IMR-90 (cell line): Measurements from ENCODE around the gene PTBP2. TPM values are rescaled to one million over a fixed set of nuclear protein-coding genes. Genes with fewer than 3 reads are reported as not detected.
A peak's percentile ranks its signal among the peaks of the same experiment; 100 is the strongest.

Source experiments
- ATAC-seq: fragments of 200-7000 bp; cut with Tn5 transposase; 2 replicates; pipeline ENCODE4 v1.9.1; 2020; ENCODE audit warnings: low read depth, mild to moderate bottlenecking, moderate library complexity
- BruUV-seq: library from RNA; stranded (reverse); fragments of 400-500 nt; replicated peaks from 2 replicates; lab custom pipeline; 2021; lab: Mats Ljungman, UMichigan
- CTCF ChIA-PET: fragments of 300-600 bp; formaldehyde crosslinking; extraction: SDS; loops from one replicate; lab custom pipeline; 2021; ENCODE audit warnings: antibody characterized with exemption; lab: Yijun Ruan, JAX
- POLR2A ChIA-PET: fragments of 300-600 bp; sonication (Branson Sonifier 250); formaldehyde crosslinking; loops from one replicate; lab custom pipeline; 2022; ENCODE audit warnings: antibody characterized with exemption; ENCODE audit not compliant: unreplicated experiment; lab: Charles Lee
- DNase-seq: peaks from one replicate; pipeline ENCODE4 v3.0.0; 2013
- H2AFZ ChIP-seq: replicated peaks from 2 replicates; pipeline ENCODE3; 2013; ENCODE audit warnings: low read length, mild to moderate bottlenecking; ENCODE audit not compliant: poor library complexity
- H2AK5ac ChIP-seq: 2 replicates; pipeline ENCODE4 v1.6.1; 2013; ENCODE audit warnings: low read depth, low read length, inconsistent platforms
- H2AK9ac ChIP-seq: replicated peaks from 2 replicates; pipeline ENCODE3; 2013; ENCODE audit warnings: mild to moderate bottlenecking, low read depth, low read length, moderate library complexity; ENCODE audit not compliant: poor library complexity
- H2BK120ac ChIP-seq: 2 replicates; pipeline ENCODE4 v1.6.1; 2013; ENCODE audit warnings: low read depth, low read length, inconsistent platforms
- H2BK15ac ChIP-seq: 3 replicates; pipeline ENCODE4 v1.6.1; 2013; ENCODE audit warnings: low read depth, low read length, inconsistent platforms
- H2BK20ac ChIP-seq: 2 replicates; pipeline ENCODE4 v1.6.1; 2013; ENCODE audit warnings: low read depth, mild to moderate bottlenecking, inconsistent platforms, low read length, moderate library complexity
- H2BK5ac ChIP-seq: 2 replicates; pipeline ENCODE4 v1.6.1; 2013; ENCODE audit warnings: mild to moderate bottlenecking, low read depth, low read length, inconsistent platforms; ENCODE audit not compliant: poor library complexity, severe bottlenecking
- H3K14ac ChIP-seq: replicated peaks from 2 replicates; pipeline ENCODE4 v1.6.1; 2013; ENCODE audit warnings: low read depth, low read length, inconsistent platforms
- H3K18ac ChIP-seq: 2 replicates; pipeline ENCODE4 v1.6.1; 2013; ENCODE audit warnings: low read depth, low read length, control low read depth
- H3K23ac ChIP-seq: 2 replicates; pipeline ENCODE4 v1.6.1; 2013; ENCODE audit warnings: low read depth, low read length, inconsistent platforms
- H3K27ac ChIP-seq: 2 replicates; pipeline ENCODE4 v1.5.1; 2013; ENCODE audit warnings: mild to moderate bottlenecking, control low read depth, low read length; ENCODE audit not compliant: insufficient read depth
- H3K27me3 ChIP-seq: 2 replicates; pipeline ENCODE4 v1.6.1; 2013; ENCODE audit warnings: low read length; ENCODE audit not compliant: control insufficient read depth, insufficient read depth
- H3K36me3 ChIP-seq: 2 replicates; pipeline ENCODE4 v1.6.1; 2013; ENCODE audit warnings: low read length, mixed read lengths; ENCODE audit not compliant: control insufficient read depth, insufficient read depth
- H3K4ac ChIP-seq: 2 replicates; pipeline ENCODE4 v1.6.1; 2013; ENCODE audit warnings: low read depth, low read length, inconsistent platforms
- H3K4me1 ChIP-seq: 2 replicates; pipeline ENCODE4 v1.6.1; 2013; ENCODE audit warnings: low read length, mixed read lengths; ENCODE audit not compliant: control insufficient read depth, insufficient read depth
- H3K4me2 ChIP-seq: 2 replicates; pipeline ENCODE4 v1.6.1; 2013; ENCODE audit warnings: low read depth, mild to moderate bottlenecking, control low read depth, low read length, moderate library complexity
- H3K4me3 ChIP-seq: 2 replicates; pipeline ENCODE4 v1.5.1; 2013; ENCODE audit warnings: low read depth, mild to moderate bottlenecking, control low read depth, low read length, moderate library complexity; ENCODE audit not compliant: insufficient read depth
- H3K56ac ChIP-seq: 2 replicates; pipeline ENCODE4 v1.6.1; 2013; ENCODE audit warnings: low read length, inconsistent platforms; ENCODE audit not compliant: insufficient read depth; ENCODE audit errors: extremely low read depth
- H3K79me1 ChIP-seq, 2 experiments: 2 replicates each; pipeline ENCODE4 v1.6.1; 2013; ENCODE audit warnings: low read length in 2 of 2, inconsistent platforms in 1 of 2, low read depth in 1 of 2
- H3K9ac ChIP-seq: 2 replicates; pipeline ENCODE4 v1.6.1; 2013; ENCODE audit warnings: low read depth, low read length, control low read depth
- H3K9me1 ChIP-seq: 2 replicates; pipeline ENCODE4 v1.6.1; 2013; ENCODE audit warnings: low read length, inconsistent platforms; ENCODE audit not compliant: insufficient read depth
- H3K9me3 ChIP-seq: 2 replicates; pipeline ENCODE4 v1.6.1; 2013; ENCODE audit warnings: low read length; ENCODE audit not compliant: control insufficient read depth, insufficient read depth
- H4K20me1 ChIP-seq: 2 replicates; pipeline ENCODE4 v1.6.1; 2013; ENCODE audit warnings: low read length, inconsistent platforms; ENCODE audit not compliant: insufficient read depth
- H4K5ac ChIP-seq: 2 replicates; pipeline ENCODE4 v1.6.1; 2013; ENCODE audit warnings: mild to moderate bottlenecking, low read depth, low read length, control low read depth
- H4K8ac ChIP-seq, 2 experiments: 2 replicates each; pipeline ENCODE4 v1.6.1; 2013; ENCODE audit warnings: low read depth in 2 of 2, low read length in 2 of 2, control low read depth in 1 of 2, inconsistent platforms in 1 of 2
- H4K91ac ChIP-seq: 2 replicates; pipeline ENCODE4 v1.6.1; 2013; ENCODE audit warnings: low read depth, low read length, inconsistent platforms; ENCODE audit not compliant: insufficient read depth
- BHLHE40 ChIP-seq: fragments of 150-350 bp; IDR thresholded peaks from 2 replicates; pipeline ENCODE4 v1.6.1; 2016; ENCODE audit warnings: mild to moderate bottlenecking, low read depth, low read length
- FOS ChIP-seq: fragments of 150-350 bp; IDR thresholded peaks from 2 replicates; pipeline ENCODE4 v1.6.1; 2016; ENCODE audit warnings: low read depth, low read length
- MAFK ChIP-seq: IDR thresholded peaks from 2 replicates; pipeline ENCODE4 v1.6.1; 2012; ENCODE audit warnings: low read depth, low read length, improper control_type of control experiment
- MXI1 ChIP-seq: IDR thresholded peaks from 2 replicates; pipeline ENCODE4 v1.6.1; 2012; ENCODE audit warnings: low read depth, mild to moderate bottlenecking, low read length, moderate library complexity, borderline replicate concordance
- NFE2L2 ChIP-seq: fragments of 150-350 bp; IDR thresholded peaks from 2 replicates; pipeline ENCODE4 v1.6.1; 2016; ENCODE audit warnings: low read depth, mild to moderate bottlenecking, low read length
- POLR2A ChIP-seq: IDR thresholded peaks from 2 replicates; pipeline ENCODE4 v1.6.1; 2012; ENCODE audit warnings: mild to moderate bottlenecking, low read depth, low read length
- RAD21 ChIP-seq: IDR thresholded peaks from 2 replicates; pipeline ENCODE4 v1.6.1; 2012; ENCODE audit warnings: low read length, improper control_type of control experiment
- RCOR1 ChIP-seq: IDR thresholded peaks from 2 replicates; pipeline ENCODE4 v1.6.1; 2012; ENCODE audit warnings: mild to moderate bottlenecking, low read length, improper control_type of control experiment; ENCODE audit not compliant: insufficient replicate concordance
- RFX5 ChIP-seq: IDR thresholded peaks from 2 replicates; pipeline ENCODE4 v1.8.0; 2012; ENCODE audit warnings: low read depth, mild to moderate bottlenecking, low read length, moderate library complexity
- SMC3 ChIP-seq: fragments of 150-350 bp; IDR thresholded peaks from 2 replicates; pipeline ENCODE4 v1.6.1; 2016; ENCODE audit warnings: low read depth, mild to moderate bottlenecking, antibody characterized with exemption, low read length, moderate library complexity
- WGBS, 2 experiments: methylation state at CpG; one replicate each; pipeline versions ENCODE4 v1.1.5 to v1.1.7; 2013; ENCODE audit warnings: missing lambda C conversion rate in 2 of 2; ENCODE audit not compliant: insufficient read length in 1 of 2; ENCODE audit errors: extremely low coverage in 2 of 2; 5-methylcytosine and 5-hydroxymethylcytosine counted together
- dilution Hi-C: fragments of 300-500 bp; cut with HindIII; formaldehyde crosslinking; loops from one replicate; pipeline ENCODE4 v1.14.3; 2018; ENCODE audit warnings: low sequenced_read_pairs; ENCODE audit not compliant: unreplicated experiment
- in situ Hi-C: fragments of 300-500 bp; cut with MboI; formaldehyde crosslinking; loops from 3 replicates; pipeline ENCODE4 v1.14.3; 2019; ENCODE audit warnings: low sequenced_read_pairs, inconsistent platforms, mixed read lengths
- intact Hi-C: fragments of 100-400 bp; cut with micrococcal nuclease; formaldehyde crosslinking; loops from 2 replicates; pipeline ENCODE4 v1.10.0; 2022
- polyA plus RNA-seq, 3 experiments: library from polyadenylated mRNA; depleted of rRNA; stranded (reverse); fragments of >200 nt; gene quantifications; 2 replicates each; pipeline ENCODE4 v1.2.3, GENCODE V29; 2012; ENCODE audit warnings: low replicate concordance in 1 of 3
- total RNA-seq: library from RNA; depleted of rRNA; stranded (reverse); fragments of >200 nt; gene quantifications from 2 replicates; pipeline ENCODE4 v1.2.3, GENCODE V29; 2012
- TF ChIP-seq, protein P1 (sequence below): fragments of 150-350 bp; IDR thresholded peaks from 2 replicates; pipeline ENCODE4 v1.6.1; 2017; ENCODE audit warnings: mild to moderate bottlenecking, antibody characterized with exemption, low read length, low read depth

The PTBP2 gene
- total and polyA plus RNA-seq, 2 of the 4 experiments (the other 2 are of a cell fraction) = 9.7 to 37.8 TPM

DNA sequence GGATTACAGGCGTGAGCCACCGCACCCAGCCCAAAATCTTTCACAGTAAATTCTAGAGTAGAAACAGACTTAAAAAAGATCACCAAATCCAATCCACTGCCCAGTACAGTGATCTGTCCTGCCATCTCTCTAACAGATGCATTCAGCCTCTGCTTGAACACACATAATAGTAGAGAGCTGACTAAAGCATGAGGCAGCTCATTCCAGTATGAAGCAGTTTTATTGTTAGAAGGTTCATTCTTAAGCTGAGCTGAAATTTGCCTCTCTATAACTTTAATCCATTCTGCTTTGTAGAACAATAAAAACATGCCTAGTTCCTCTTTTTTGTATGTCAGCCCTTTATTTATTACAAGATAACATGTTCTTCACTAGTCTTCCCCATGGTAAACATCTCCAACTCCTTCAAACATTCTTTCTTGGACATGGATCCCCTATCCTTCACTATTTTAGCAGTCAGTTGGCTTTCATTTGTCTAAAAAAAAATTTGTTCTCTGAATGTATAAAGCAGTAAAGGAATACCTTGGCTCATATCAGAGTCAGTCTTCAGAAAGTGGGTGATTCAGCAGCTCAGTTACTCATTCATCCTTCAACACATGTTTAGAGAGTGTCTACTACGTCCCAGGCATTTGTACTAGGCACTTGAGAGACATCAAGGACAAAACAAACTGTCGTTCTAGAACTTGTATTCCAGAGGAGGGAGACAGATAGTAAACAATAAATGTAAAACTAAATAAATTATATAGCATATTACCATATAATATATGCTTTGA, 10.7 kb upstream of the PTBP2 start:
- ATAC-seq (peak; percentile 83), DNase-seq (peak; percentile 69)
- dilution Hi-C loops = no loop called here
- Histone ChIP-seq H3K27ac (no peak overlapping the region), H2BK120ac (no peak overlapping the region), H3K9ac (no peak overlapping the region), H2AK5ac (no peak overlapping the region), H3K23ac (no peak overlapping the region), H4K5ac (no peak overlapping the region), H3K4me3 (no peak overlapping the region), H2BK20ac (no peak overlapping the region), H2BK15ac (no peak overlapping the region), H3K9me1 (no peaks in the 10 kb centered on the region), H3K36me3 (no peaks in the 10 kb centered on the region), H4K91ac (no peak overlapping the region), H3K14ac (no peak overlapping the region), H4K8ac (no peak overlapping the region), H4K20me1 (no peaks in the 10 kb centered on the region), H3K27me3 (no peaks in the 10 kb centered on the region), H3K79me1 (no peaks in the 10 kb centered on the region), H3K4ac (no peak overlapping the region), H3K4me2 (no peak overlapping the region), H3K18ac (no peak overlapping the region), H3K4me1 (no peaks in the 10 kb centered on the region), H2AFZ (no peak overlapping the region), H2BK5ac (no peak overlapping the region), H3K9me3 (no peaks in the 10 kb centered on the region), H2AK9ac (no peak overlapping the region), H3K56ac (no peak overlapping the region)
- POLR2A ChIA-PET = no interaction called here
- intact Hi-C loops = no loop called here
- in situ Hi-C loops = no loop called here
- BruUV-seq = no TSS peak
- TF ChIP-seq RCOR1 = no peak
- no peak for TF ChIP-seq RFX5
- no peak for TF ChIP-seq MXI1
- TF ChIP-seq, protein P1, sequence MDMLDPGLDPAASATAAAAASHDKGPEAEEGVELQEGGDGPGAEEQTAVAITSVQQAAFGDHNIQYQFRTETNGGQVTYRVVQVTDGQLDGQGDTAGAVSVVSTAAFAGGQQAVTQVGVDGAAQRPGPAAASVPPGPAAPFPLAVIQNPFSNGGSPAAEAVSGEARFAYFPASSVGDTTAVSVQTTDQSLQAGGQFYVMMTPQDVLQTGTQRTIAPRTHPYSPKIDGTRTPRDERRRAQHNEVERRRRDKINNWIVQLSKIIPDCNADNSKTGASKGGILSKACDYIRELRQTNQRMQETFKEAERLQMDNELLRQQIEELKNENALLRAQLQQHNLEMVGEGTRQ = no peak
- no peak for TF ChIP-seq POLR2A
- TF ChIP-seq FOS = no peak
- no peak for TF ChIP-seq NFE2L2
- TF ChIP-seq MAFK = no peak
- TF ChIP-seq SMC3 = no peak
- TF ChIP-seq BHLHE40 = no peak
- no peak for TF ChIP-seq RAD21
- CTCF ChIA-PET = no interaction called here
- no CpG with 5 or more reads among the region's 4 CpGs for WGBS, 2 experiments
